HEK293 (cell line): ENCODE data around the gene TCTN1.
A peak's percentile ranks its signal among the peaks of the same experiment; 100 is the strongest.

Source experiments
- CTCF ChIA-PET: fragments of 350-600 bp; formaldehyde crosslinking; extraction: SDS; loops from one replicate; lab custom pipeline; 2021; ENCODE audit warnings: antibody characterized with exemption; lab: Yijun Ruan, JAX
- POLR2A ChIA-PET: fragments of 300-600 bp; formaldehyde crosslinking; extraction: SDS; loops from one replicate; lab custom pipeline; 2020; ENCODE audit warnings: antibody characterized with exemption, inconsistent platforms; lab: Yijun Ruan, JAX
- H3K27ac ChIP-seq: fragments of 200-500 bp; sonication (Bioruptor generic); 2 replicates; pipeline ENCODE4 v1.5.1; 2014; ENCODE audit warnings: low read depth, low read length, control low read depth, inconsistent platforms; ENCODE audit errors: extremely low read depth
- H3K36me3 ChIP-seq, 2 experiments: fragments of 200-500 bp in 1 of 2; sonication (Bioruptor generic) in 1 of 2; 1 replicate in 1 of 2; 2 replicates in 1 of 2; pipeline ENCODE4 v1.5.1; 2014 to 2017; ENCODE audit warnings: inconsistent platforms in 2 of 2, low read length in 2 of 2; ENCODE audit not compliant: control insufficient read depth in 2 of 2, insufficient read depth in 1 of 2
- H3K4me1 ChIP-seq: fragments of 200-500 bp; sonication (Bioruptor generic); 2 replicates; pipeline ENCODE4 v1.5.1; 2014; ENCODE audit warnings: mild to moderate bottlenecking, low read length, inconsistent platforms; ENCODE audit not compliant: control insufficient read depth, insufficient read depth
- H3K4me3 ChIP-seq: 2 replicates; pipeline ENCODE4 v1.5.1; 2011; ENCODE audit warnings: low read depth, mild to moderate bottlenecking, control low read depth, low read length, moderate library complexity
- H3K9me3 ChIP-seq: fragments of 200-500 bp; sonication (Bioruptor generic); 2 replicates; pipeline ENCODE4 v1.5.1; 2014; ENCODE audit warnings: low read depth, low read length, inconsistent platforms; ENCODE audit not compliant: control insufficient read depth, insufficient read depth
- HOXC10 ChIP-seq: sonication (generic); formaldehyde crosslinking; IDR thresholded peaks from 2 replicates; pipeline ENCODE4 v1.8.1; 2023; ENCODE audit warnings: mild to moderate bottlenecking, missing genetic modification reagents
- OSR2 ChIP-seq: fragments of 450-650 bp; formaldehyde crosslinking; IDR thresholded peaks from 2 replicates; pipeline ENCODE4 v1.5.1; 2016; ENCODE audit warnings: missing biosample characterization, missing genetic modification characterization
- YY2 ChIP-seq: fragments of 450-650 bp; formaldehyde crosslinking; IDR thresholded peaks from 2 replicates; pipeline ENCODE4 v1.5.1; 2016; ENCODE audit warnings: missing biosample characterization, missing genetic modification characterization
- ZBTB6 ChIP-seq: fragments of 450-650 bp; formaldehyde crosslinking; IDR thresholded peaks from 2 replicates; pipeline ENCODE4 v1.5.1; 2017; ENCODE audit warnings: missing biosample characterization, missing genetic modification characterization
- ZNF121 ChIP-seq: fragments of 450-650 bp; formaldehyde crosslinking; IDR thresholded peaks from 2 replicates; pipeline ENCODE4 v1.5.1; 2016; ENCODE audit warnings: missing biosample characterization, missing genetic modification characterization
- ZNF138 ChIP-seq: fragments of 450-650 bp; formaldehyde crosslinking; IDR thresholded peaks from 2 replicates; pipeline ENCODE4 v1.5.1; 2016; ENCODE audit warnings: missing biosample characterization, missing genetic modification characterization, borderline replicate concordance
- ZNF23 ChIP-seq: fragments of 450-650 bp; formaldehyde crosslinking; IDR thresholded peaks from 2 replicates; pipeline ENCODE4 v1.5.1; 2016; ENCODE audit warnings: missing biosample characterization, missing genetic modification characterization, borderline replicate concordance
- ZNF341 ChIP-seq: fragments of 450-650 bp; formaldehyde crosslinking; IDR thresholded peaks from 2 replicates; pipeline ENCODE4; 2016; ENCODE audit warnings: low read depth, missing biosample characterization, missing genetic modification characterization
- ZNF354C ChIP-seq: fragments of 450-650 bp; formaldehyde crosslinking; IDR thresholded peaks from 2 replicates; pipeline ENCODE4 v1.5.1; 2016; ENCODE audit warnings: missing biosample characterization, missing genetic modification characterization, low read depth, borderline replicate concordance
- ZNF398 ChIP-seq: fragments of 450-650 bp; formaldehyde crosslinking; IDR thresholded peaks from 2 replicates; pipeline ENCODE4 v1.5.1; 2017; ENCODE audit warnings: missing biosample characterization, missing genetic modification characterization
- ZNF404 ChIP-seq: fragments of 450-650 bp; formaldehyde crosslinking; IDR thresholded peaks from 2 replicates; pipeline ENCODE4 v1.5.1; 2017; ENCODE audit warnings: missing biosample characterization, missing genetic modification characterization
- ZNF473 ChIP-seq: fragments of 450-650 bp; formaldehyde crosslinking; IDR thresholded peaks from 2 replicates; pipeline ENCODE4 v1.5.1; 2017; ENCODE audit warnings: missing biosample characterization, missing genetic modification characterization
- ZNF560 ChIP-seq: fragments of 450-650 bp; formaldehyde crosslinking; IDR thresholded peaks from 2 replicates; pipeline ENCODE4 v1.5.1; 2017; ENCODE audit warnings: missing biosample characterization, missing genetic modification characterization, borderline replicate concordance
- ZNF571 ChIP-seq: fragments of 450-650 bp; formaldehyde crosslinking; IDR thresholded peaks from 2 replicates; pipeline ENCODE4 v1.5.0; 2017; ENCODE audit warnings: missing biosample characterization, missing genetic modification characterization
- ZNF639 ChIP-seq: fragments of 450-650 bp; formaldehyde crosslinking; IDR thresholded peaks from 2 replicates; pipeline ENCODE4 v1.5.1; 2016; ENCODE audit warnings: missing biosample characterization, missing genetic modification characterization
- ZNF747 ChIP-seq: fragments of 450-650 bp; formaldehyde crosslinking; IDR thresholded peaks from 2 replicates; pipeline ENCODE4 v1.5.1; 2016; ENCODE audit warnings: missing biosample characterization, missing genetic modification characterization
- ZNF76 ChIP-seq: fragments of 450-650 bp; formaldehyde crosslinking; IDR thresholded peaks from 2 replicates; pipeline ENCODE4; 2016; ENCODE audit warnings: low read depth, missing biosample characterization, missing genetic modification characterization, borderline replicate concordance
- ZNF785 ChIP-seq: fragments of 450-650 bp; formaldehyde crosslinking; IDR thresholded peaks from 2 replicates; pipeline ENCODE4 v1.5.1; 2016; ENCODE audit warnings: missing biosample characterization, missing genetic modification characterization
- ZNF791 ChIP-seq: fragments of 450-650 bp; formaldehyde crosslinking; IDR thresholded peaks from 2 replicates; pipeline ENCODE4 v1.5.1; 2016; ENCODE audit warnings: missing biosample characterization, missing genetic modification characterization
- ZNF843 ChIP-seq: fragments of 450-650 bp; formaldehyde crosslinking; IDR thresholded peaks from 2 replicates; pipeline ENCODE4 v1.5.1; 2016; ENCODE audit warnings: missing biosample characterization, missing genetic modification characterization
- TF ChIP-seq, protein P1 (sequence below): fragments of 450-650 bp; formaldehyde crosslinking; IDR thresholded peaks from 2 replicates; pipeline ENCODE4 v1.5.1; 2016; ENCODE audit warnings: missing biosample characterization, missing genetic modification characterization
- TF ChIP-seq, protein P2 (sequence below): fragments of 450-650 bp; formaldehyde crosslinking; IDR thresholded peaks from 2 replicates; pipeline ENCODE4 v1.5.1; 2016; ENCODE audit warnings: missing biosample characterization, missing genetic modification characterization

The TCTN1 gene

DNA sequence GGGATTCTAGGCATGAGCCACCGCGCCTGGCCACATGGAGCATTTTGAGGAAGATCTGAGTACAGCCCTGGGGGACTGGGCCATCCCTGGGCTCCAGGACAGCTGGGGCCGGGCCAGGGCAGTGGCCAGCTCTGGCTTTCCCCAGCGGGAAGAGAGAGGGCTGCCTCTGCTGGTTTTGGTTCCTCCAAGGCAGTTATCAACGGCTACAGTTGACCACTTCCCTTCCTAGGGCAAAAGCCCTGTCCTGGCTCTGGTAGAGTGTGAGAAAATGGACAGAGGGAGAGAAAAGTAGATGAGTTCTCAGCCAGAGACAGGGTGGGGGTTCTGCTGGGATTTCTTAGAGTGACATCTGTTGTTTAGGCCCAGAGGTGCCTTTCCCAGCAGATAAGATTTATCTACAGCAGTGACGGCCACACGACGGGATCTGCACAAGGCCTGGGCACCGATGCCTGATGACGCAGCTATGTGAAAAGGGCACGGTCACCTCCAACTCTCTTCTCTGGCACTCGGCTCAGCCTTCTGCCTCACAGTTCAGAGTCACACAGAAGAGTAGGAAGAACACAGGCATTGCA lies 80.5 kb downstream of the TCTN1 start:
- Histone ChIP-seq H3K9me3 (no peaks in the 10 kb centered on the region), H3K4me1 (no peaks in the 10 kb centered on the region; the same call in 1 of the 2 replicates), H3K27ac (no peak overlapping the region), H3K4me3 (no peak overlapping the region), H3K36me3 (no peaks in the 10 kb centered on the region)
- CTCF ChIA-PET: interaction anchor here (0.6 to 0.7 kb wide), 2 partner anchors 52 to 89 kb away, joined by 3 to 4 read pairs; no protein-coding TSS in a partner anchor
- POLR2A ChIA-PET: no interaction called here
- TF ChIP-seq OSR2 (tag by site-specific recombination): no peak
- TF ChIP-seq ZNF560: no peak
- TF ChIP-seq ZNF785 (tag by site-specific recombination): no peak
- TF ChIP-seq ZBTB6 (tag by site-specific recombination): no peak
- TF ChIP-seq, protein P1, sequence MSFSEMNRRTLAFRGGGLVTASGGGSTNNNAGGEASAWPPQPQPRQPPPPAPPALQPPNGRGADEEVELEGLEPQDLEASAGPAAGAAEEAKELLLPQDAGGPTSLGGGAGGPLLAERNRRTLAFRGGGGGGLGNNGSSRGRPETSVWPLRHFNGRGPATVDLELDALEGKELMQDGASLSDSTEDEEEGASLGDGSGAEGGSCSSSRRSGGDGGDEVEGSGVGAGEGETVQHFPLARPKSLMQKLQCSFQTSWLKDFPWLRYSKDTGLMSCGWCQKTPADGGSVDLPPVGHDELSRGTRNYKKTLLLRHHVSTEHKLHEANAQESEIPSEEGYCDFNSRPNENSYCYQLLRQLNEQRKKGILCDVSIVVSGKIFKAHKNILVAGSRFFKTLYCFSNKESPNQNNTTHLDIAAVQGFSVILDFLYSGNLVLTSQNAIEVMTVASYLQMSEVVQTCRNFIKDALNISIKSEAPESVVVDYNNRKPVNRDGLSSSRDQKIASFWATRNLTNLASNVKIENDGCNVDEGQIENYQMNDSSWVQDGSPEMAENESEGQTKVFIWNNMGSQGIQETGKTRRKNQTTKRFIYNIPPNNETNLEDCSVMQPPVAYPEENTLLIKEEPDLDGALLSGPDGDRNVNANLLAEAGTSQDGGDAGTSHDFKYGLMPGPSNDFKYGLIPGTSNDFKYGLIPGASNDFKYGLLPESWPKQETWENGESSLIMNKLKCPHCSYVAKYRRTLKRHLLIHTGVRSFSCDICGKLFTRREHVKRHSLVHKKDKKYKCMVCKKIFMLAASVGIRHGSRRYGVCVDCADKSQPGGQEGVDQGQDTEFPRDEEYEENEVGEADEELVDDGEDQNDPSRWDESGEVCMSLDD: no peak
- TF ChIP-seq, protein P2, sequence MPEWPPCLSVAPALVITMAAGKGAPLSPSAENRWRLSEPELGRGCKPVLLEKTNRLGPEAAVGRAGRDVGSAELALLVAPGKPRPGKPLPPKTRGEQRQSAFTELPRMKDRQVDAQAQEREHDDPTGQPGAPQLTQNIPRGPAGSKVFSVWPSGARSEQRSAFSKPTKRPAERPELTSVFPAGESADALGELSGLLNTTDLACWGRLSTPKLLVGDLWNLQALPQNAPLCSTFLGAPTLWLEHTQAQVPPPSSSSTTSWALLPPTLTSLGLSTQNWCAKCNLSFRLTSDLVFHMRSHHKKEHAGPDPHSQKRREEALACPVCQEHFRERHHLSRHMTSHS: no peak
- TF ChIP-seq ZNF791 (tag by site-specific recombination): no peak

DNA sequence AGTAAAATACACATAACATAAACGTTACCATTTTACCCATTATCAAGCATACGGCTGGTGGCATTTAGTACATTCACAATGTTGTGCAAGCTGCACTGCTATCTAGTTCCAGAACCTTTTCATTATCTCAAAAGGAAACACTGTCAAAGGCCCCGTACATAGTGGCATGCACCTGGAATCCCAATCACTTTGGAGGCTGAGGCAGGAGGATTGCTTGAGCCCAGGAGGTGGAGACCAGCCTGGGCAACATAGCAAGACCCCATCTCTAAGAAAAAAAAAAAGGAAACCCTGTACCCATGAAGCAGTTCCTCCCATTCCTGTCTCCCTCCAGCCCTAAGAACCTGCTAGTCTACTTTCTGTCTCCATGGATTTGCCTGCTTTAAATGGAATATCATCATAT lies 82.4 kb downstream of the TCTN1 start:
- Histone ChIP-seq H3K27ac (no peak overlapping the region), H3K4me3 (no peak overlapping the region), H3K36me3 (no peaks in the 10 kb centered on the region), H3K4me1 (no peaks in the 10 kb centered on the region), H3K9me3 (no peaks in the 10 kb centered on the region)
- ChIA-PET POLR2A (no interaction called here), CTCF (interaction anchor here (1.5 kb wide), 1 partner anchor 8 kb away, joined by 4 read pairs; no protein-coding TSS in a partner anchor)
- TF ChIP-seq ZNF121 (tag by site-specific recombination): peak; percentile 89
- no peak for TF ChIP-seq ZNF23 (tag by site-specific recombination)

GRCh38 chr12:110697236-110697635 lies 83.3 kb downstream of the TCTN1 start:
- H3K4me3 ChIP-seq: no peak overlapping the region
- ChIA-PET CTCF (interaction anchor here (0.6 to 1.3 kb wide), 4 partner anchors 13 to 247 kb away, joined by 3 to 7 read pairs (median 3); partner anchors contain the start of gene ARPC3), POLR2A (no interaction called here)
- H3K27ac ChIP-seq: no peak overlapping the region
- H3K9me3 ChIP-seq: no peaks in the 10 kb centered on the region
- no peaks in the 10 kb centered on the region for H3K36me3 ChIP-seq
- no peaks in the 10 kb centered on the region for H3K4me1 ChIP-seq
- TF ChIP-seq ZNF354C (tag by site-specific recombination) (no peak), ZNF398 (tag by site-specific recombination) (no peak), ZNF843 (tag by site-specific recombination) (no peak), ZNF76 (no peak), ZNF571 (tag by site-specific recombination) (no peak), ZNF747 (no peak), ZNF138 (tag by site-specific recombination) (no peak), ZNF473 (tag by site-specific recombination) (no peak), YY2 (tag by site-specific recombination) (no peak), HOXC10 (CRISPR knock-in tag) (no peak), ZNF341 (tag by site-specific recombination) (no peak), ZNF404 (tag by site-specific recombination) (no peak), ZNF639 (tag by site-specific recombination) (no peak)
- TF ChIP-seq, protein P2: no peak
